Measurements from ENCODE around the gene TBC1D22A. TPM values are rescaled to one million over a fixed set of nuclear protein-coding genes. Genes with fewer than 3 reads are reported as not detected.

The TBC1D22A gene
- total RNA-seq, 6 donors from 2014 or later: 27.1 to 48.2 (median 35.3) TPM

DNA sequence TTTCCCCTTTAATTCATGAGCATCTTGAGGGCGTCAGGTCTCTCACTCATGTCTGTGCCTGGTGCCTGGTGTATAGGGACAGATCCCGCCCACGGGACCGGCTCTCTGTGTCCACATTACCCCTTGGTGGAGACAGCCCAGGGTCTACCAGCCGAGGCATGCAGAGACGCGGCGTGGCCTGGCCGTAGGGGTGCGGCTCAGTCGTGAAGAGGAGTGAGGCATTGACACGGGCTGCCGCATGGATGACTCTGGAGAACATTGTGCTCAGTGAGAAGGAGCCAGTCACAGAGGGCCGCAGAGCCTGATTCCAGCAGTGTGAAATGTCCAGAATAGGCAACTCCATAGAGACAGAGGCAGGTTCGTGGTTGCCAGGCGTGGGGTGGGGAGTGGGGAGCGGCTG is 209.8 kb downstream of the TBC1D22A start:
- no peaks in the 10 kb centered on the region for H3K27me3 ChIP-seq
- peak overlapping the region; percentile 60 to 88 (median 70) for H3K27ac ChIP-seq
- peaks cover 10 to 37% (median 18%) of the 10 kb centered on the region in 4 donors for H3K4me1 ChIP-seq
- no peaks in the 10 kb centered on the region for H3K9me3 ChIP-seq
- DNase-seq: peak in 1 of 2 donors; percentile 70
- peaks cover 0 to 21% (median 10%) of the 10 kb centered on the region in 4 donors for H3K36me3 ChIP-seq
- H3K4me3 ChIP-seq: no peak overlapping the region
- no peak for TF ChIP-seq POLR2AphosphoS5 (IDR thresholded peaks at IDR 0.05)
- TF ChIP-seq POLR2A (IDR thresholded peaks at IDR 0.05): no peak
- no peak for TF ChIP-seq CTCF (IDR thresholded peaks at IDR 0.05)
- TF ChIP-seq EP300 (IDR thresholded peaks at IDR 0.05): no peak
- WGBS, 2 donors: 92 to 94% methylated on average over 15 to 17 of the region's 17 CpGs
- no peak for ATAC-seq (ENCODE audit: low FRiP score in 2 of 2)

DNA sequence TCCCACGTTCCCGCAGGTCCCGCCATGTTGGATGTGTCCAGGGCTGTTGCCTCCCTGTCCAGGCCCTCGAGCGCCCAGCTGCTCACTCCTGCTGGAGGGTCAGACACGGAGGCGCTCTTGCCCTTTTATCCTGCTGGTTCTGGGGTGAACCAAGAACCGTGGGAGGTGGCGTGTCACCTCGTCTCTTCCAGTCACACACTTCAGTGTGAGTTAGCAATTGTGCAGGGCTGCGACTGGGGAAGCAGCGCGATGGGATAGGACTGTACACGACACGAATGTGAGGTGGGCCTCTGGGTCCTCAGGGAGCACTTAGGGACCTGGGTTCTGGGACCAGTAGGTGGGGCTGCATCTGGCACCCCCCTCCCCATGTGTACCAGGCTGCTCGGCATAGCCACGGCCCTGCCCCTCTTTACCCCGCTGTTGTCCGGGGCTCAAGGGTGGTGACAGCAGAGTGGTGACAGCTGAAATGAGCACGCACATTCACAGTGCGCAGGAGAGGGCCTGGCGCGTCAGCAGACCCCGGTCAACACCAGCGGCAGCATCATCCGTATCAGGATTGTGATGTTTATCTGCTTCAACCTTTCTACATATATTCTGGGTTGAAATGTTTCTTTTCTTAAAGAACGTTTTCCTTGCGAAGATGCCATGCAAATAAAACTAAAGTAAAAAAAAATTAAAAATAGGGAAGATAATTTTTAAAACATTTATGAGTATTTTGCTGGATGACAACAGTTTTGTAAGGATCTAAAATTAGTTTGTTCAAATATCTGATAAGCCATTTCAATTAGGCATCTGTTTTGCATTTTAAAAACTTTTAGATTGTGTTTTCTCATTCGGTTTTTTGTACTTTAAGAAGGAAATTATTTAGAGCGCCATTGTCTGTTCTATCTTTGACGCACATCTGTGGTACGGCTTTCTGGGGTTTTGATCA is 210.7 kb downstream of the TBC1D22A start:
- no peak for DNase-seq
- TF ChIP-seq POLR2AphosphoS5 (IDR thresholded peaks at IDR 0.05) (no peak), POLR2A (IDR thresholded peaks at IDR 0.05) (no peak), EP300 (IDR thresholded peaks at IDR 0.05) (no peak), CTCF (IDR thresholded peaks at IDR 0.05) (no peak)
- no peak for ATAC-seq (ENCODE audit: low FRiP score in 2 of 2)
- Histone ChIP-seq H3K4me3 (no peak overlapping the region), H3K27me3 (no peaks in the 10 kb centered on the region), H3K27ac (peak overlapping the region in 2 of 4 donors; percentile 69 to 88), H3K36me3 (peaks cover 0 to 21% (median 13%) of the 10 kb centered on the region in 4 donors), H3K4me1 (peaks cover 10 to 37% (median 18%) of the 10 kb centered on the region in 4 donors), H3K9me3 (no peaks in the 10 kb centered on the region)
- 95 to 98% methylated on average over 32 of the region's 32 CpGs for WGBS, 2 donors

- H3K4me1 ChIP-seq: peaks cover 10 to 37% (median 18%) of the 10 kb centered on the region in 4 donors
- H3K4me3 ChIP-seq: no peak overlapping the region
- no peaks in the 10 kb centered on the region for H3K9me3 ChIP-seq
- no peak for ATAC-seq (ENCODE audit: low FRiP score in 2 of 2)
- WGBS, 2 donors: 89 to 90% methylated on average over 14 to 20 of the region's 20 CpGs
- peaks cover 0 to 27% (median 13%) of the 10 kb centered on the region in 4 donors for H3K36me3 ChIP-seq
- peak in 1 of 2 donors; percentile 79 for DNase-seq
- TF ChIP-seq EP300 (IDR thresholded peaks at IDR 0.05) (no peak), POLR2AphosphoS5 (IDR thresholded peaks at IDR 0.05) (no peak), CTCF (IDR thresholded peaks at IDR 0.05) (no peak), POLR2A (IDR thresholded peaks at IDR 0.05) (no peak)
- no peak overlapping the region for H3K27ac ChIP-seq
- H3K27me3 ChIP-seq: no peaks in the 10 kb centered on the region
These were observed 211.6 kb downstream of the TBC1D22A start for GRCh38 chr22:46974077-46974476.

DNA sequence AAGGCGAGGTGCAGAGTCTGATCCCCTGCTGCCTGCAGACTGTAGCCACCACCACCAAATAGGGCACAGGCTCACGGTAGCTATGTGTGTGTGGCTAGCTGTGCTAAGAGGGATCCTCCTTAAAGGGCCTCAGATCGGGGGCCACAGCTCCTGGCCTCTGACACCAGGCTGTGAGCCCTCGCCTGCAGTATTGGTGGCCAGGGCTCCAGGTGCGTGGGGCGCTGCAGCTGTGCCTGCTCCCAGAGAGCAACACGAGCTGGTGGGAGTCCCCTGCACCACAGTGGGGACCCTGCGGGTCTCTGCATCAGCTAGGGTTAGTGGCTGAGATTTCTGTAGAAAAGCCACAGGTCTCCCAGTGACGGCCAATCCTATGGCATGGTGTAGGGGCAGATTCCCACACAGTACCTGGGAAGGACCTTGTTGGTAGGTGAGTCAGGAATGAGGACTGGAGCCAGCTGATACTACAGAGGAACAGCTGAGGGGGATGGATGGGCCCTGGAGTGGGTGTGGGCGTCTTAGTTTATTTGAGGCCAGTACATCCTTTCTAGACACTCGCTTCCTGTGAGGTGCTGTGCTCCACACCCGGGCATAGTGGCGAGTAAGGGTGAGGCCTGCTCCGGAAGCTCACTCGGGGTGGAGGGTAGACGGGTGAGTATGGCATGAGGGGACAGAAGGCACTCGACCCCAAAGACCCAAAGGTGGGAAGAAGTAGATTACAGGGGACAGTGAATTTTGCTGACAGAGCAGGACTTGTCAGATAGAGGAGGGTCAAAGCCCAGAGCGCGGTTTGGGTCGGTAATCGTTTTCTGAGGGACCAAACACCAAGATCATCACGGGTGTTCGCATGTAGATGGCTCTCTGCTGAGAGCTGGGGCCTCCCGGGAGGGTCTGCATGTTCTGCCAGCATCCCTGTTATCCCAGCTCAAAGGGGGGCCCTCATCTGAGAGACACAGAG is 212.5 kb downstream of the TBC1D22A start:
- Histone ChIP-seq H3K4me1 (peaks cover 10 to 37% (median 18%) of the 10 kb centered on the region in 4 donors), H3K9me3 (no peaks in the 10 kb centered on the region), H3K36me3 (peaks cover 0 to 36% (median 13%) of the 10 kb centered on the region in 4 donors), H3K27ac (no peak overlapping the region), H3K4me3 (no peak overlapping the region), H3K27me3 (no peaks in the 10 kb centered on the region)
- no peak for DNase-seq
- no peak for ATAC-seq (ENCODE audit: low FRiP score in 2 of 2)
- no peak for TF ChIP-seq POLR2A (IDR thresholded peaks at IDR 0.05)
- no peak for TF ChIP-seq CTCF (IDR thresholded peaks at IDR 0.05)
- no peak for TF ChIP-seq EP300 (IDR thresholded peaks at IDR 0.05)
- TF ChIP-seq POLR2AphosphoS5 (IDR thresholded peaks at IDR 0.05): no peak
- 84 to 87% methylated on average over 17 to 24 of the region's 24 CpGs for WGBS, 2 donors

Data from upper lobe of left lung (tissue), 6 donors.